Coronary artery (tissue), 2 donors: ENCODE data around the gene PROKR1.

ENCODE experiments used
- DNase-seq: peaks from one replicate; pipeline ENCODE4 v3.0.0-alpha.2; 2017; ENCODE audit warnings: low spot score
- H3K27ac ChIP-seq, 2 donors: fragments of 200-600 bp; sonication (generic); one replicate each; pipeline ENCODE4 v1.5.1; 2016 to 2019
- H3K4me3 ChIP-seq: fragments of 200-600 bp; sonication (generic); 2 replicates; pipeline ENCODE4 v1.5.1; 2016; ENCODE audit warnings: mild to moderate bottlenecking, moderate library complexity
- TF ChIP-seq, protein P1 (sequence below): fragments of 200-600 bp; sonication (generic); IDR thresholded peaks from one replicate; pipeline ENCODE4 v1.5.1; 2019; ENCODE audit warnings: antibody characterized with exemption

PROKR1 gene

DNA sequence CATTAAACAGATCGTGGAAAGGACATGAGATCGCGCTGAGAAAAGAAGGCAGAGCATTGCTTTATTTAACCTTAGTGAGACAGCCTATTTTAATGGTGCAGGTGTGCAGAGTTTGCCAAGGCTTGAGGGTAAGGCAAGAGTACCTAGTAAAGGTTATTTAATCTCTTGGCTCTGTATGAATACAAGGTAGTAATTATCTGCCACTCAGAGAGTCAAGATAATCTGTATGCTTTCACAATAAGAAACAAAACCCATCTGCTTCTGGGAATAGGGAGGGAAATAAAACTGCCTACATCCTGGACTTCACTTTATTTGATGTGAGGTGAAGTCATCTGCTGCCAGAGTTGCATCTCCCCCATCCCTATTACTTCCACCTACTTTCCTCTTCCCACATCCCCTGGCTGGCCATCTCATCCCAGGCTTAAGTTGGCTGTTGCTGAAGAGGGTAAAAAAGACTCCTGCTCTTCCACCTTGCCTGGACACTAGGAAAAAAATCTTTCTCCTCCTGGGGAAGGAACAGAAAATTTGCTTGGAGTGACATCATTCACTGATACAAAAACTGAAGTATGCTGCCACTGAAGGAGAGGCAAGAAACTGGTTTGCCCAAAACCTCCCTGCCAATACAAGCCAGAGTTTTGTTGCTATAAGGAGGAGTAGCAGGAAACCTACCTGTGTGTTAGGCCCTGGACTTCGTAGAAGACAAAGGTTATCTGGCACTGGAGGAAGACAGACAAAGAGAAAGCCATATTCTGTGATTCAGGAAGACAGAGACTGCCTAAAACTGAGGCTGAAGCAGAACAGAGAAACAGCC, 55.4 kb downstream of the PROKR1 start:
- no peak for DNase-seq
- no peak overlapping the region for H3K27ac ChIP-seq
- no peak overlapping the region for H3K4me3 ChIP-seq
- TF ChIP-seq, protein P1, sequence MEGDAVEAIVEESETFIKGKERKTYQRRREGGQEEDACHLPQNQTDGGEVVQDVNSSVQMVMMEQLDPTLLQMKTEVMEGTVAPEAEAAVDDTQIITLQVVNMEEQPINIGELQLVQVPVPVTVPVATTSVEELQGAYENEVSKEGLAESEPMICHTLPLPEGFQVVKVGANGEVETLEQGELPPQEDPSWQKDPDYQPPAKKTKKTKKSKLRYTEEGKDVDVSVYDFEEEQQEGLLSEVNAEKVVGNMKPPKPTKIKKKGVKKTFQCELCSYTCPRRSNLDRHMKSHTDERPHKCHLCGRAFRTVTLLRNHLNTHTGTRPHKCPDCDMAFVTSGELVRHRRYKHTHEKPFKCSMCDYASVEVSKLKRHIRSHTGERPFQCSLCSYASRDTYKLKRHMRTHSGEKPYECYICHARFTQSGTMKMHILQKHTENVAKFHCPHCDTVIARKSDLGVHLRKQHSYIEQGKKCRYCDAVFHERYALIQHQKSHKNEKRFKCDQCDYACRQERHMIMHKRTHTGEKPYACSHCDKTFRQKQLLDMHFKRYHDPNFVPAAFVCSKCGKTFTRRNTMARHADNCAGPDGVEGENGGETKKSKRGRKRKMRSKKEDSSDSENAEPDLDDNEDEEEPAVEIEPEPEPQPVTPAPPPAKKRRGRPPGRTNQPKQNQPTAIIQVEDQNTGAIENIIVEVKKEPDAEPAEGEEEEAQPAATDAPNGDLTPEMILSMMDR = no peak

DNA sequence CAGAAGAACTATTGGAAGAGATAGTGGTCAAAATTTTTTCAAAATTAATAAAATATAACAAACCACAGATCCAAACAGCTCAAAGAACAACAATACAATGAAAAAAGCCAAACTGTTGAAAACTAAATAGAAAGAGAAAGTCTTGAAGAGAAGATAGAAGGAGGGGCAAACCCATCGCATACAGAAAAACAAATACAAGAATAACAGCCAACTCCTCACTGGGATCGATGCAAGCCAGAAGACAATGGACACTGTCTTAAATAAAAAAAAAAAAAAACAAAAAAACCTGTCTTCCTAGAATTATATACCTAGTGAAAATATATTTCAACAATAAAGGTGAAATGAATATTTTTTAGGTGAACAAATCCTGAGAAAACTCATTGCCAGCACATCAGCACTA, 57.2 kb downstream of the PROKR1 start:
- TF ChIP-seq, protein P1 = no peak

DNA sequence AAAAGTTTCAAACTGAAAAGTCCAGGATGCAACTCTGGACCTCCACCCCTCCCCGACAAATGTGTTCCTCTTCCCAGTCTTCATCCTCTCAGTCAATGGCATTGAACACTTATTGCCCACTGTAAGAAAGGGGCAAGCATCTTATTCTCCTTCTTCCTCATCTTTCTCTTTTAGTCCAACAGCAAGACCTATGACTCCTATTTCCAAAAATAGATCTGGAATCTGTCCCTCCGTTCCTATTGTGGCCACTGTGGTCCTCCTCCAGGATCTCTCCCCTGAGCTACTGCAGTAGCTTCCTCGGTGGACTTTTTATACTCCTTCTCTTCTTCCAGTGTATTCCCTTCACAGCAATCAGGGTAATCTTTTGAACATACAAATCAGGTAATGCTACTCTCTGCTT, 63.3 kb downstream of the PROKR1 start:
- TF ChIP-seq, protein P1 = no peak
- no peak for DNase-seq
- Histone ChIP-seq H3K27ac (no peak overlapping the region), H3K4me3 (no peak overlapping the region)

More for the DNA sequence above, 57.2 kb downstream of the PROKR1 start:
- Histone ChIP-seq H3K4me3 (no peak overlapping the region), H3K27ac (no peak overlapping the region)
- no peak for DNase-seq
